NCI-H1930 (cell line): ENCODE data around the gene STRADB.
"Not testable (repeated sequence)": the region's sequence is repeated elsewhere in the genome, so short reads cannot be mapped to it uniquely, and the experiment has no call there.

Experiments used
- DNase-seq, 2 experiments: peaks; one replicate each; lab custom pipeline; 2025; lab: John Stamatoyannopoulos, UW

The STRADB gene

DNA sequence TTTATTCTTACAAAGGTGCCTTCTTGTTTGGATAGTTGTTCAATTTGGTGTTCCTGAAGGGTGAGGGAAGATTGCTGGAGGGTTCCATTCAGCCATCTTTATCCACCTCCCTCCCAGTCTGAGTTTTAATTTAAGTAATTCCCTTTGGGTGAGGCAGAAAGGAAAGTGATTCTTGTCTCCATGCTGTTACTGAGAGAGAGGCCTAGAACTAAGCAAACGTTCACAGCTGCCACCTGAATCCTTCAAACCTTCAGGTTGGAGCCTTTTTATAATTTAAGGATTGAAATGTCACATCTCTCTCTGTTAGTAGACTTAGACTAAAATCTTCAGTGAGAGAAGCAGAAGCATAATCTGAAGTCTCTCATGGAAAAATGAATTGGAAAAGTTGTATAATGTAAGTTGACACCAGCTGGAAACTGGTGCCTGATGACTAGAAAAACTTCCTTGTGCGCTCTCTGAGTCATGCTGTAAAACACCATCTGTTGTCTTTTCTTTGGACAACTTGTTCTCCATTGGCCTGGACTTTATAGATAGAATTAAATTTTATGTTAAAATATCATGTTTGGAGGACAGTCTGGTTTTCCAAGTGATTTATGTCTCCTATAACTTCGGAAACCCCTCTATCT is 14.6 kb downstream of the STRADB start:
- no peak for DNase-seq

DNA sequence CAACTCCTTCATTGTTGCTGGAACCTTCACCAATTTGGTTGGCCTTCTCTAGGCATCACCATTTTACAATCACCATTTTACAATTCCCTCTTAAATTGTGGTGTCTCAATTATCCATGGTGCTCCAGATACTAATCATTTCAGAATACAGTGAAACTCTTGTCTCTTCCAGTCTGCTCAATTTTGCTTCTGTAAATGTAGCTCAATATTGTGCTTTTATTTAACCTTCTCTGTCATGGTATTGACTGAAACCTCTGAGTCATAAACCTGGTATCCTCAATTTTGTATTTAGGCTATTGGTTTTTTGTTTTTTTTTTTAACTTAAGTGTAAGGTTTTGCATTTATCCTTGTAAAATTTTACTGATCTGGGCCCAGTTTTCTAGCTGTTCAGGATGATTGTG is 16.1 kb downstream of the STRADB start:
- DNase-seq = no peak

DNA sequence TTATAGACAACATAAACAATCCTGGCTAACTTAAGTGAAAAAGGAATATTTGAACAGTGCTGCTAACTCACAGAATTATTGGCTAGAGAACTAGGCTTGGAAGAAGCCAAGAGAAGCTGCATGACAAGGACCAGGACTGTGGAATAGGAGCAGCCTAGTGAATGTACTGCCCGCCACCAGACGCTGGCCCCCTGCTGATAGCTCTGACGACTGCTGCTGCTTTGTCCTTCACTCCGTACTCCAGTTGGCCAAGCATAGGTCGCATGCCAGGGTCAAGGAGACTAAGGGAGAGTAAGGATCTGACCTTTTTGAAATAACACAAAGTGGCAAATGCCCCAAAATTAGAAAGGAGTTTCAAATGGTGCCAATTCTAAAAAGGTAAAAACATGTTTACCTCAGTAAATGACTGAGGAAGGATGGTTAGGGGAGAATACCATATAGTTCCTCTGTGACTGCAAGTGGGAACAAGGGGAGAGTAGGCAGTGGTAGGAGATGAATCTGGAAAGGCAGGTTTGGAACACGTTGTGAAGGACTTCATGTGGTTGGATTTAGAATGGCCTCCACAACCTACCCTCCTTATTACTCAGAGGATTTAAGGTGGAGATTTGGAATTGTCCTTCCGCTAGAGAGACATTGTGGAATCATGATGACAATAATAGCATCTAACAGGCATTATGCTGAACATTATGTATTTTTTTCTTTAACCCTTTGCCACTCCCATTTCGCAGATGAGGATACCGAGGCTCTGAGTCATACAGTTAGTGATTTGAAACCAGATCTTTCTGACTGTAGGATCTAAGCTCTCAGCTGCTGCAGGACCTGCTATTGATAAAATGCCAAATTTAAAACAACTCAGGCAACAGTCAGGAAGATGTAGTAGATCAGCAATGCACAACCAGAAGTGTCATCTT is 19.5 kb downstream of the STRADB start:
- DNase-seq = no peak

DNA sequence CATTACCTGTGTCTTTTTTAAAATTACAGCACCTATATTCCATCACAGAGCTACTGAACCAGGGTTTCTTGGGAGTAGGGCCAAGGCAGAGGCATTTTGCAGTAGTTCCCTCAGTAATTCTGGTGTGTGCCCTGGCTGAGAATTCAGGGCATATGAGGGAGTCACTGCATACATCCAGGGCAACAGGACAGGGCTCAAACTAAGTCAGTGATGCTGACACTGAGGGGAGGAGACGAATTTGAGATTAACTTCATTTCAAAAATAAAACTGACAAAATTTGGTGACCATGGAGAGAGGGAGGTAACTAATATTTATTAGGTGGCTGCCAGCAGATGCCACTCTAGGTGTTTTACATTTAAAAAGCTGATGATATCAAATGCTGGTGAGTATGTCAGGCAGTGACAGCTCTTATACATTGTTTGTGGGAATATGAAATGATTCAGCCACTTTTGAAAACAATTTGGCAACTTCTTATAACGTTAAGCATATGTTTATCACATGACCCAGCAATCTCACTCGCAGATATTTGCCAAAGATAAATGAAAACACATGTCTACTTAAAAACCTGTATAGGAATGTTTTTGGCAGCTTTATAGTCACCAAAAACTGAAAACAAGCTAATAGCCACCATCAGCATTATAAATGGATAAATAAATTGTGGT is 20.3 kb downstream of the STRADB start:
- no peak for DNase-seq

DNA sequence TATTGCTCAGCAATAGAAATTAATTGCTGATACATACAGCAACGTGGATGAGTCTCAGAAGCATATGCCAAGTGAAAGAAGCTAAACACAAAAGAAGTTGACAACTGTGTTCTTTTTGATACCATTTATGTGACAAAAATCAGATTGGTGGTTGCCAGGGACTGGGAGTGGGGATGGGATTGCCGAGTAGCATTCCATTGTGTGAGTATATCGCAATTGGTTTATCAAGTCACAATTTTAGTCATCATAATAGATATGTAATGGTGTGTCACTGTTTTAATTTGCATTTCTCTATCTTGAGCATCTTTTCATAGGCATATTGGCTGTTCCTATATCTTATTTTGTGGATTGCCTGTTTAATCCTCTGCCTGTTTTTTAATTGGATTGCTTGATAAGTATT is 20.9 kb downstream of the STRADB start:
- no peak for DNase-seq

DNA sequence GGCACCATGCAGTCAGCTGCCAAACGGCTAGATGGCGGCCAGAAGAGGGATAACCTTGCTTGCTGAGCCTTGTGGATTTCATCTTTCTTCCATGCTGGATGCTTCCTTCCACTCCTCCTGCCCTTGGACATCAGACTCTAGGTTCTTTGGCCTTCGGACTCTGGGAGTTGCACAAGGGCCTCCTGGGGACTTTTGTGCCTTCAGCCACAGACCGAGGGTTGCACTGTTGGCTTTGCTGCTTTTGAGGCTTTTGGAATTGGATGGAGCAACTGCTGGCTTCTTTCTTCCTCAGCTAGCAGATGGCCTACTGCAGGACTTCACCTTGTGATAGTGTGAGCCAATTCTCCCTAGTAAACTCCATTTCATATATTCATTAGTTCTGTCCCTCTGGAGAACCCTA is 31.0 kb downstream of the STRADB start:
- DNase-seq = no peak

DNA sequence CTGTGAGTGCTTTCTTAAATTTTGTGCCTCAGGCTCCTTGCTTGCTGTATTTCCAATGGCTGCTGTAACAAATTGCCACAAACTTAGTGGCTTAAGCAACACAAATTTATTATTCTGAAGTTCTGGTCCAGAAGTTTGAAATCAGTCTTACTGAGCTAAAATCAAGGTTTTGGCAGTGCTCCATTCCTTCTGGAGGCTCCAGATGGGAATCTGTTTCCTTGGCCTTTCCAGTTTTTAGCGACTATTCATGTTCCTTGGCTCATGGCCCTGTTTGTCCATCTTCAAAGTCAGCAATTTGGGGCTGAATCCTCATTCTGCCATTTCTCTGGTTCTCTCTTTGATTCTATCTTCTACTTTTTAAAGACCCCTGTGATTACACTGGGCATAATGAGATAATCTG is 31.8 kb downstream of the STRADB start:
- DNase-seq = no peak

DNA sequence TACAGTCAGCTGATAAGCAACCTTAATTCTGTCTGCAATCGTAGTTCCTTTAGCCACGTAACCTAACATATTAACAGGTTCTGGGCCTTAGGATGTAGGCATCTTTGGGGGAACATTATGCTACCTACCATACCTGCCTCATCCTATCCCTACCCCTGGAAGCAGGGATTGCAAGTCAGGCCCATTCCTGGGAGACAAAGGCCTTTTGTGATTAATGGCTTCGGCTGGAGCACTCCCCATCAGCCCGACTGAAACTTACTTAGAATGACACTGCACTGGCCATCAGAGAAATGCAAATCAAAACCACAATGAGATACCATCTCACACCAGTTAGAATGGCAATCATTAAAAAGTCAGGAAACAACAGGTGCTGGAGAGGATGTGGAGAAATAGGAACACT is 32.2 kb downstream of the STRADB start:
- DNase-seq = not testable (repeated sequence)

DNA sequence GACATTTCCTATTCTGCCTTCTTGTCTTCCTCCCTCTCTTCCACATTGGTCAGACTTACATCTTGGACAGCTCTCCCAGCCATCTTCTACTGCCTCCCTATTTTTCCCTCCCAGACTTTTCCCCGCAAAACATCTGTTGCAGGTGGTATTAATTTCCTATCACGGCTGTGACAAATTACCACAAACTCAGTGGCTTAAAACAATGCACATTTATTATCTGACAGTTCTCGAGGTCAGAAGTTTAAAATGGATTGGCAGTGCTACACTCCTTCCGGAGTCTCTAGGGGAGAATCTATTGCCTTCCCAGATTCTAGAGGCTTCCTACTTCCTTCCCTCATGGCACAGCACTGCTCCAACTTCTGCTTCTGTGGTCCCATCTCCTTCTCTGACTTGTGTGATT is 33.3 kb downstream of the STRADB start:
- no peak for DNase-seq

DNA sequence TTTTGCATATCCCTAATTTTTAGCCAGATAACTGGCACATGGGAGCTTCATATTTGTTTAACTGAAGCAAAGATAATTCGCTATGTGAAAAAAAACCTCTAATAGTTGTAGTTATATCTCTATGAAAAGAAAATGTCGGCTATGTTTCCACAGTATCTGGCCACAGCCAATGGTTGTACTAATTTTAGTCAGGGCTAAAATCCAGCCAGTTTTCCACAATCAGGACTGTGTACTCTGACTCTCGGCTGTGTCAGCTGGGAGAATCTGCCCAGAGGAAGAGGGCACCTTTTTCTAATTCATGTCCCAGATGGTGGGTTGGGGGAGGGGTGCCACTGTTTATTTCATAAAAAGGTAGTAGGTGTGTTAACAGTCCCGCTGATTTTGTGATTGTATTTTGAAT is 38.8 kb downstream of the STRADB start:
- no peak for DNase-seq

DNA sequence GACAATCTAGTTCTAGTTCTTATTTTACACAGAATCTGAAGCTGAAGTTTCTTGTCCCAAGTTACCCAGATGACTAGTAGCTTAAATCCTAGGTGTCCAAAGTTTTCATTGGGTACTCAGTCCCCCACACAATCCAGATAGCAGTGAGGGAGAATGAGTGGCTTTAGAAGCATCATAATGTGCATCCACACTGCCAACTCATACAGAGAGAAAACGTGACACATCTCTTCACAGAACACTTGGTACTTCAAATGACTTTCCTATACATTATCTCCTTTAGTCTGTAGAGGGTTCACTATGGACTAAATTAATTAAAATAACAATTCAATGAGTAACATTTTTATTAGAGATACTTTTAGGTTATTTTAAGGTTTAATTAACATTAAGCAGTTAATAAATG is 45.2 kb downstream of the STRADB start:
- DNase-seq = no peak

DNA sequence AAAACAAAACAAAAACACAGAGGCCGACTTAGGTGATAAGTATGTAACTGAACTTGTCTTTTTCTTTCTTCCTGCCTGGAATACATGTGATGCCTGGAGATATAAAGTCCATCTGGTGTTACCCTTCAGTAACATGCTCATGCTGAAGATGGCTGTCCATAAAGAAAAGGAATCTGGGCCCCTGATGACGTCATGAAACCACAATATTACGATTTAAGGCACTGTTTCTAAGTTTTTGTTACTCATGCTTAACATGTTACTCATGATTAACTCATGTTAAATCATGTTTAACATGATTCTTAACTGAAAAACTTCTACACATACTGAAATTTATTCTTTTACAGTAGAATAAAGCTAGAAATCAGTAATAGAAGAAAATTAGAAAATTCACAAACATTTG is 49.0 kb downstream of the STRADB start:
- no peak for DNase-seq

DNA sequence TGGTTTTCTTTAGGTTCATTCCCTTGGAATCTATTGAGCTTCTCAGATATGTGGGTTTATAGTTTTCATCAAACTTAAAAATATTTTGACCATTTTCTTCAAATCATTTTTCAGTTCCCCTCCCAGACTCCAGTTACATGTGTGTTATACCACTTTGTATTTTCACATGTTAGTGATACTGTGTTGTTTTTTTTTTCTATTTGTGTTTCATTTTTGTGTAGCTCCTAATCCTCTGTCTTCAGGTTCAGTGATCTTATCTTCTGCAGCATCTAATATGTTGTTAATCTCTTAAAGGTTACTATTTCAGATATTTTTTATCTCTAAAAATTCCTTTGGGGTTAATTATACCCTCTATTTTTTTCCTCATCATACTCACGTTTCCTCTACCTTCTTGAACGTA is 51.2 kb downstream of the STRADB start:
- no peak for DNase-seq

DNA sequence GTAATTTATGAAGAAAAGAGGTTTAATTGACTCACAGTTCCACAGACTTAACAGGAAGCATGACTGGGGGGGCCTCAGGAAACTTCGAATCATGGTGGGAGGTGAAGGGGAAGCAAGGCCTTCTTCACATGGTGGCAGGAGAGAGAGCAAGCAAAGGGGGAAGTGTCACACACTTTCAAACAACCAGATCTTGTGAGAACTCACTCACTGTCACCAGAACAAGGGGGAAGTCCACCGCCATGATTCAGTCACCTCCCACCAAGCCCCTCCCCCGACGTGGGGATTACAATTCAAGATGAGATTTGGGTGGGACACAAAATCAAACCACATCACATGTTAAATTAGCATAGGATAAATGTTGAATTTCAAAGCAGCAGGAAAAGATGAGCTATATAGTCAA is 56.2 kb downstream of the STRADB start:
- no peak for DNase-seq

DNA sequence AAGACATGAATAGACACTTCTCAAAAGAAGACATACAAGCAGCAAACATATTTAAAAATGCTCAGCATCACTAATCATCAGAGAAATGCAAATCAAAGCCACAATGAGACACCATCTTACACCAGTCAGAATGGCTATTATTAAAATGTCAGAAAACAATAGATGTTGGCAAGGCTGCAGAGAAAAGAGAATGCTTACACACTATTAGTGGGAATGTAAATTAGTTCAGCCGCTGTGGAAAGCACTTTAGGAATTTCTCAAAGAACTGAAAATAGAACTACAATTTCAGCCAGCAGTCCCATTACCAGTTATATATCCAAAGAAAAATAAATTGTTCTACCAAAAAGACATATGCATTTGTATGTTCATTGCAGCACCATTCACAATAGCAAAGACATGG is 61.7 kb downstream of the STRADB start:
- no peak for DNase-seq

DNA sequence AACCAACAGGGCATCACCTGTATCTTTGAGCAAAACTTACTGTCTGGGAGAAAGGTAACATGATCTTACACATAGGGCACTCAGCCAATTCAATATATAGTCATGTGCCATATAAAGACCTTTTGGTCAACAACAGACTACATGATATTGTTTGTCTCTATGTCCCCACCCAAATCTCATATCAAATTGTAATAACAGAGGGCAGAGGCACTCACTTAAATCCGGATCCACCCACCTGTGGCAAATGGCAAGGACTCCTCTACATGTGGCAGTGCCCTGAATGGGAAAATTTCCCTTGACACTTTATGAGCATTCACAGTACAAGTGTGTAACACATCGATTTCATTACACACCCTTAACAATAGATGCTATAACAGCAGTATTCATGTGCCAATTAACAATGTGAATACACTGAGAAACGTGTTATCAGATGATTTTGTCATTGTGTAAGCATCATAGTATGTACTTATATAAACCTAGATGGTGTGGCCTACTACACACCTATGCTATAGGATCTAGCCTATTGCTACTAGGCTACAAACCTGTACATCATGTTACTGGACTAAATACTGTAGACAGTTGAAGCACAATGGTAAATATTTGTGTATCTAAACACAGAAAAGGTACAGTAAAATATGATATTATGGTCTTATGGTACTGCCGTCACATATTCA is 64.2 kb downstream of the STRADB start:
- DNase-seq = no peak

DNA sequence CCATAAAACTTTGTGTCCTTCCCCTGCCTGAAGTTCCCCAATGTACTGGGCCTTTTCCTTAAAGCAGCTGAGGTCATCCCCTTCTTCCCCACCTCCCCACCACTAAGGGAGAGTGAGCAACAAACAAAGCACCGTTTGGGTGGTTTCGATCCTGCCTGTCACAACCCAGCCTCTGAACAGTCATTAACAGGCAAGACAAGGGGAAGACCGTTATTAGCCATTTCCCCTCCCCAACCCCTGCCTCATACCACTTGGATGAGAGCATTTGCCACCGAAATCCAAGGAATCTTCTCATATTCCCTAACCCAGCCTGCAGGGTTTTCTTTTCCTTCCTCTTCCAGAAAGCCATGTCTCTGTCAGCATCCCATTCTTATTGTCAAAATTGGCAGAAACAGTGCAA is 65.6 kb downstream of the STRADB start:
- DNase-seq = no peak

DNA sequence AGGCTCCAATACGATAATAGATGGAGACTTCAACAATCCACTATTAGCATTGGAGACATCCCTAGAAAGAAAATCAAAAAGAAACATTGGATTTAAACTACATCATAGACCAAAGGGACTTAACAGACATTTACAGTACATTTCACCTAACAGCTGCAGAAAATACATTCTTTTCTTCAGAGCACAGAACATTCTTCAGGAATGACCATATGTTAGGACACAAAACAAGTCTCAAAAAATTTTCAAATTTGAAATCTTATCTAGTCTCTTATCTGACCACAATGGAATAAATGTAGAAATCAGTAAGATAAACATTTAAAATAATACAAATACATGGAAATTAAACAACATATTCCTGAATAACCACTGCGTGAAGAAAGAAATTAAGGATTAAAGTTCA is 68.7 kb downstream of the STRADB start:
- no peak for DNase-seq

DNA sequence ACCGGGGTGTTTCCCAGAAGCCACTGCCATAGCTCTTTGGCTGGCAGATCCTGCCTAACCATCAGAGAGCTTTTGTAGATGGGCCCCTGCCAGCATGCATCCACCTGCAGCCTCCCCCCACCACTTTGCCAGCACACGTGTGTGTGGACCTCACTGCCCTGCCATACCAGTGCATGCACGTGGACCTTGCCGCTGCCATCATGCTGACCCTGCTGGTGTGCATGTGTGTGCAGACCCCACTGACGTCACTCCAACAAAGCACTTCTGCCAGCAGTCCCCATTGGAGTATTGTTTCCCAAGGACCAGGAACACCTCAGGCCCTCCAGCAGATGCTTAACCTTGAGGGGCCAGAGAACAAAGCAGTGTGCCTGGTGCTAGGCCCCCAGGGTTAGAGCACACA is 71.4 kb downstream of the STRADB start:
- no peak for DNase-seq

DNA sequence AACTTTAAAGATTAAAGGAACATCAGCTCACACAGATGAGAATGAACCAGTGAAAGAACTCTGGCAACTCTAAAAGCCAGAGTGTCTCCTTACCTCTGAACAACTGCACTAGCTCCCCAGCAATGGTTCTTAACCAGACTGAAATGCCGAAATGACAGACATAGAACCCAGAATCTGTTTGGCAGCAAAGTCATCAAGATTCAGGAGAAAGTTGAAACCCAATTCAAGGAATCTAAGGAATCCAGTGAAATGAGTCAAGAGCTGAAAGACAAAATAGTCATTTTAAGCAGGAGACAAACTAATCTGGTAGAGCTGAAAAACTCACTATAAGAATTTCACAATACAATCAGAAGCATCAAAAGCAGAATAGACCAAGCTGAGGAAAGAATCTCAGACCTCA is 72.0 kb downstream of the STRADB start:
- no peak for DNase-seq
